HepG2 (cell line): ENCODE measurements around the gene ZNF683. TPM values are rescaled to one million over a fixed set of nuclear protein-coding genes. Genes with fewer than 3 reads are reported as not detected.
A peak's percentile ranks its signal among the peaks of the same experiment; 100 is the strongest.

Experiments used
- BCL6 ChIP-seq: IDR thresholded peaks from 2 replicates; pipeline ENCODE4 v1.6.1; 2016; ENCODE audit warnings: missing genetic modification reagents, missing compliant biosample characterization
- CBX5 ChIP-seq: sonication (generic); formaldehyde crosslinking; IDR thresholded peaks from 2 replicates; pipeline ENCODE4 v1.4.0; 2020; ENCODE audit warnings: missing genetic modification reagents, borderline replicate concordance
- DNMT3B ChIP-seq: conservative IDR thresholded peaks from 2 replicates; pipeline ENCODE4 v1.6.1; 2016; ENCODE audit warnings: missing biosample characterization, control low read depth
- HNRNPH1 ChIP-seq: fragments of 200-400 bp; formaldehyde crosslinking; optimal IDR thresholded peaks from 2 replicates; pipeline ENCODE3; 2017; ENCODE audit warnings: mild to moderate bottlenecking, low read depth, low read length
- HOXA9 ChIP-seq: sonication (generic); formaldehyde crosslinking; IDR thresholded peaks from 2 replicates; pipeline ENCODE4 v1.8.1; 2022; ENCODE audit warnings: missing genetic modification reagents, mild to moderate bottlenecking, moderate library complexity, borderline replicate concordance
- ISL2 ChIP-seq: sonication (generic); formaldehyde crosslinking; IDR thresholded peaks from 2 replicates; pipeline ENCODE4 v1.5.0; 2020; ENCODE audit warnings: missing genetic modification reagents
- KDM4B ChIP-seq: sonication (generic); formaldehyde crosslinking; IDR thresholded peaks from 2 replicates; pipeline ENCODE4 v1.4.0; 2020; ENCODE audit warnings: missing genetic modification reagents
- LCORL ChIP-seq, 2 experiments: fragments of 450-650 bp in 1 of 2; sonication (generic) in 1 of 2; formaldehyde crosslinking in 1 of 2; IDR thresholded peaks; 2 replicates each; pipeline versions ENCODE4 v1.5.0 to v1.6.1; 2017 to 2020; ENCODE audit warnings: antibody characterized with exemption in 1 of 2, missing genetic modification reagents in 1 of 2
- NCOR1 ChIP-seq: fragments of 200-600 bp; sonication (generic); IDR thresholded peaks from 2 replicates; pipeline ENCODE4 v1.7.0; 2017; ENCODE audit warnings: antibody characterized with exemption, low read length, borderline replicate concordance
- POGZ ChIP-seq: sonication (generic); formaldehyde crosslinking; IDR thresholded peaks from 2 replicates; pipeline ENCODE4 v1.4.0; 2020; ENCODE audit warnings: mild to moderate bottlenecking, missing genetic modification reagents
- RXRB ChIP-seq: IDR thresholded peaks from 2 replicates; pipeline ENCODE4 v1.6.1; 2016; ENCODE audit warnings: borderline replicate concordance, missing genetic modification reagents, missing compliant biosample characterization
- TMF1 ChIP-seq: sonication (generic); formaldehyde crosslinking; IDR thresholded peaks from 2 replicates; pipeline ENCODE4 v1.8.1; 2022; ENCODE audit warnings: low read depth, missing genetic modification reagents
- ZNF256 ChIP-seq: sonication (generic); formaldehyde crosslinking; conservative IDR thresholded peaks from 2 replicates; pipeline ENCODE4 v1.4.0; 2020; ENCODE audit warnings: missing genetic modification reagents
- ZNF274 ChIP-seq: sonication (generic); formaldehyde crosslinking; IDR thresholded peaks from 2 replicates; pipeline ENCODE4 v1.5.1; 2020; ENCODE audit warnings: mild to moderate bottlenecking, missing genetic modification reagents
- ZNF333 ChIP-seq: sonication (generic); formaldehyde crosslinking; IDR thresholded peaks from 2 replicates; pipeline ENCODE4 v1.4.0; 2020; ENCODE audit warnings: mild to moderate bottlenecking, missing genetic modification reagents, borderline replicate concordance
- ZNF432 ChIP-seq: sonication (generic); formaldehyde crosslinking; IDR thresholded peaks from 2 replicates; pipeline ENCODE4 v1.5.0; 2020; ENCODE audit warnings: missing genetic modification reagents, mild to moderate bottlenecking, borderline replicate concordance
- ZNF547 ChIP-seq: sonication (generic); formaldehyde crosslinking; IDR thresholded peaks from 2 replicates; pipeline ENCODE4 v1.5.1; 2020; ENCODE audit warnings: mild to moderate bottlenecking, missing genetic modification reagents
- ZNF564 ChIP-seq: sonication (generic); formaldehyde crosslinking; IDR thresholded peaks from 2 replicates; pipeline ENCODE4 v1.8.1; 2023; ENCODE audit warnings: mild to moderate bottlenecking, missing genetic modification reagents
- ZNF616 ChIP-seq: sonication (generic); formaldehyde crosslinking; IDR thresholded peaks from 2 replicates; pipeline ENCODE4 v1.5.0; 2020; ENCODE audit warnings: low read depth, mild to moderate bottlenecking, missing genetic modification reagents
- ZNF644 ChIP-seq: IDR thresholded peaks from 2 replicates; pipeline ENCODE4 v1.6.1; 2016; ENCODE audit warnings: low read depth
- polyA plus RNA-seq, 8 experiments: library from polyadenylated mRNA; depleted of rRNA in 3 of 8; stranded (reverse) in 7 of 8; unstranded in 1 of 8; fragments of >200 nt; fragmentation: Illumina TruSeq in 4 of 8; extraction: Trizol in 4 of 8; gene quantifications; 2 replicates each; pipeline versions ENCODE4 v1.2.1 to v1.2.3, GENCODE V29; 2011 to 2016; ENCODE audit warnings: low read depth in 4 of 8, missing spikeins in 1 of 8, mixed read lengths in 1 of 8; ENCODE audit not compliant: insufficient read depth in 1 of 8
- total RNA-seq, 5 experiments: library from RNA; depleted of rRNA; stranded (reverse); fragments of >200 nt; fragmentation: Illumina TruSeq; extraction: Trizol; gene quantifications; 2 replicates each; pipeline ENCODE4 v1.2.3, GENCODE V29; 2016; ENCODE audit warnings: low read depth in 1 of 5
- TF ChIP-seq, protein P1 (sequence below): sonication (generic); formaldehyde crosslinking; IDR thresholded peaks from 2 replicates; pipeline ENCODE4 v1.5.0; 2020; ENCODE audit warnings: missing genetic modification reagents
- TF ChIP-seq, protein P2 (sequence below): sonication (generic); formaldehyde crosslinking; IDR thresholded peaks from 2 replicates; pipeline ENCODE4 v1.9.0; 2021; ENCODE audit warnings: missing genetic modification reagents, borderline replicate concordance
- TF ChIP-seq, protein P3 (sequence below): sonication (generic); formaldehyde crosslinking; conservative IDR thresholded peaks from 2 replicates; pipeline ENCODE4 v1.5.0; 2020; ENCODE audit warnings: missing genetic modification reagents
- TF ChIP-seq, protein P4 (sequence below): sonication (generic); formaldehyde crosslinking; IDR thresholded peaks from 2 replicates; pipeline ENCODE4 v1.5.0; 2020; ENCODE audit warnings: mild to moderate bottlenecking, missing genetic modification reagents

Gene ZNF683
- total and polyA plus RNA-seq, 2 of the 13 experiments (the other 11 are each of a cell fraction or from before 2014, with no cell fraction given), result not detected

DNA sequence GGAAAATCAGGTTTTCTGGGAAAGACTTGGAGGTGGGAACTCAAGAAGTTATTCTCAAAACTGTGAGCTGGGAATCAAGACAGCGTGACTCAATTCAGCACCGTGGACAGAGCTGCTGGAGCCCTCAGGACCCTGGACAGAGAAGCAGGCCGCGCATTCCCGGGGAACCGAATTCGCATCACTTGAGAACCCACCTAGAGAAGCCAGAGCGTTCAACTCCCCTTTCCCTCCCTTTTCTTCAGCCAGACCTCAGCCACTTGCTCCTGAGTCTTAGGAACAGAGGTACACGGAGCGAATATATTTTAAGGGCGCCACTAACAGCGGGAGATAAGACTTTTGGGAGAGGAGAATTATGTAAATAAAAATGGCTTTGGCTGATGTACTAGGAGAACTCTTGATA lies 36.1 kb upstream of the ZNF683 start (continued):
- TF ChIP-seq BCL6 (CRISPR knock-in tag) (peak; percentile 96), ZNF256 (CRISPR knock-in tag) (peak; percentile 100), NCOR1 (no peak), ZNF616 (CRISPR knock-in tag) (peak; percentile 99), CBX5 (CRISPR knock-in tag) (peak; percentile 100), KDM4B (CRISPR knock-in tag) (peak; percentile 100), LCORL (IDR thresholded peaks at IDR 0.05) (no peak), LCORL (CRISPR knock-in tag; IDR thresholded peaks at IDR 0.05) (peak; percentile 92), DNMT3B (CRISPR knock-in tag) (peak; percentile 100), POGZ (peak; percentile 54), ZNF547 (CRISPR knock-in tag) (peak; percentile 100), ZNF564 (CRISPR knock-in tag) (peak; percentile 99), ZNF644 (CRISPR knock-in tag) (peak; percentile 98), RXRB (CRISPR knock-in tag) (peak; percentile 99), HNRNPH1 (no peak), ZNF333 (peak; percentile 100), ZNF432 (CRISPR knock-in tag) (peak; percentile 99), HOXA9 (CRISPR knock-in tag) (peak; percentile 99), ZNF274 (CRISPR knock-in tag) (peak; percentile 100), TMF1 (CRISPR knock-in tag) (peak; percentile 100), ISL2 (CRISPR knock-in tag) (peak; percentile 98)
- TF ChIP-seq, protein P1, sequence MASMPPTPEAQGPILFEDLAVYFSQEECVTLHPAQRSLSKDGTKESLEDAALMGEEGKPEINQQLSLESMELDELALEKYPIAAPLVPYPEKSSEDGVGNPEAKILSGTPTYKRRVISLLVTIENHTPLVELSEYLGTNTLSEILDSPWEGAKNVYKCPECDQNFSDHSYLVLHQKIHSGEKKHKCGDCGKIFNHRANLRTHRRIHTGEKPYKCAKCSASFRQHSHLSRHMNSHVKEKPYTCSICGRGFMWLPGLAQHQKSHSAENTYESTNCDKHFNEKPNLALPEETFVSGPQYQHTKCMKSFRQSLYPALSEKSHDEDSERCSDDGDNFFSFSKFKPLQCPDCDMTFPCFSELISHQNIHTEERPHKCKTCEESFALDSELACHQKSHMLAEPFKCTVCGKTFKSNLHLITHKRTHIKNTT (CRISPR knock-in tag), result no peak
- TF ChIP-seq, protein P2, sequence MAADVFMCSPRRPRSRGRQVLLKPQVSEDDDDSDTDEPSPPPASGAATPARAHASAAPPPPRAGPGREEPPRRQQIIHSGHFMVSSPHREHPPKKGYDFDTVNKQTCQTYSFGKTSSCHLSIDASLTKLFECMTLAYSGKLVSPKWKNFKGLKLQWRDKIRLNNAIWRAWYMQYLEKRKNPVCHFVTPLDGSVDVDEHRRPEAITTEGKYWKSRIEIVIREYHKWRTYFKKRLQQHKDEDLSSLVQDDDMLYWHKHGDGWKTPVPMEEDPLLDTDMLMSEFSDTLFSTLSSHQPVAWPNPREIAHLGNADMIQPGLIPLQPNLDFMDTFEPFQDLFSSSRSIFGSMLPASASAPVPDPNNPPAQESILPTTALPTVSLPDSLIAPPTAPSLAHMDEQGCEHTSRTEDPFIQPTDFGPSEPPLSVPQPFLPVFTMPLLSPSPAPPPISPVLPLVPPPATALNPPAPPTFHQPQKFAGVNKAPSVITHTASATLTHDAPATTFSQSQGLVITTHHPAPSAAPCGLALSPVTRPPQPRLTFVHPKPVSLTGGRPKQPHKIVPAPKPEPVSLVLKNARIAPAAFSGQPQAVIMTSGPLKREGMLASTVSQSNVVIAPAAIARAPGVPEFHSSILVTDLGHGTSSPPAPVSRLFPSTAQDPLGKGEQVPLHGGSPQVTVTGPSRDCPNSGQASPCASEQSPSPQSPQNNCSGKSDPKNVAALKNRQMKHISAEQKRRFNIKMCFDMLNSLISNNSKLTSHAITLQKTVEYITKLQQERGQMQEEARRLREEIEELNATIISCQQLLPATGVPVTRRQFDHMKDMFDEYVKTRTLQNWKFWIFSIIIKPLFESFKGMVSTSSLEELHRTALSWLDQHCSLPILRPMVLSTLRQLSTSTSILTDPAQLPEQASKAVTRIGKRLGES (CRISPR knock-in tag), result peak; percentile 100
- TF ChIP-seq, protein P3, sequence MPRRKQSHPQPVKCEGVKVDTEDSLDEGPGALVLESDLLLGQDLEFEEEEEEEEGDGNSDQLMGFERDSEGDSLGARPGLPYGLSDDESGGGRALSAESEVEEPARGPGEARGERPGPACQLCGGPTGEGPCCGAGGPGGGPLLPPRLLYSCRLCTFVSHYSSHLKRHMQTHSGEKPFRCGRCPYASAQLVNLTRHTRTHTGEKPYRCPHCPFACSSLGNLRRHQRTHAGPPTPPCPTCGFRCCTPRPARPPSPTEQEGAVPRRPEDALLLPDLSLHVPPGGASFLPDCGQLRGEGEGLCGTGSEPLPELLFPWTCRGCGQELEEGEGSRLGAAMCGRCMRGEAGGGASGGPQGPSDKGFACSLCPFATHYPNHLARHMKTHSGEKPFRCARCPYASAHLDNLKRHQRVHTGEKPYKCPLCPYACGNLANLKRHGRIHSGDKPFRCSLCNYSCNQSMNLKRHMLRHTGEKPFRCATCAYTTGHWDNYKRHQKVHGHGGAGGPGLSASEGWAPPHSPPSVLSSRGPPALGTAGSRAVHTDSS, result no peak
- TF ChIP-seq, protein P4, sequence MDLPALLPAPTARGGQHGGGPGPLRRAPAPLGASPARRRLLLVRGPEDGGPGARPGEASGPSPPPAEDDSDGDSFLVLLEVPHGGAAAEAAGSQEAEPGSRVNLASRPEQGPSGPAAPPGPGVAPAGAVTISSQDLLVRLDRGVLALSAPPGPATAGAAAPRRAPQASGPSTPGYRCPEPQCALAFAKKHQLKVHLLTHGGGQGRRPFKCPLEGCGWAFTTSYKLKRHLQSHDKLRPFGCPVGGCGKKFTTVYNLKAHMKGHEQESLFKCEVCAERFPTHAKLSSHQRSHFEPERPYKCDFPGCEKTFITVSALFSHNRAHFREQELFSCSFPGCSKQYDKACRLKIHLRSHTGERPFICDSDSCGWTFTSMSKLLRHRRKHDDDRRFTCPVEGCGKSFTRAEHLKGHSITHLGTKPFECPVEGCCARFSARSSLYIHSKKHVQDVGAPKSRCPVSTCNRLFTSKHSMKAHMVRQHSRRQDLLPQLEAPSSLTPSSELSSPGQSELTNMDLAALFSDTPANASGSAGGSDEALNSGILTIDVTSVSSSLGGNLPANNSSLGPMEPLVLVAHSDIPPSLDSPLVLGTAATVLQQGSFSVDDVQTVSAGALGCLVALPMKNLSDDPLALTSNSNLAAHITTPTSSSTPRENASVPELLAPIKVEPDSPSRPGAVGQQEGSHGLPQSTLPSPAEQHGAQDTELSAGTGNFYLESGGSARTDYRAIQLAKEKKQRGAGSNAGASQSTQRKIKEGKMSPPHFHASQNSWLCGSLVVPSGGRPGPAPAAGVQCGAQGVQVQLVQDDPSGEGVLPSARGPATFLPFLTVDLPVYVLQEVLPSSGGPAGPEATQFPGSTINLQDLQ (CRISPR knock-in tag), result peak; percentile 99
